ELR (cell line): ENCODE results near the gene AMPH.
A peak's percentile ranks its signal among the peaks of the same experiment; 100 is the strongest.
"Not testable (repeated sequence)": the region's sequence is repeated elsewhere in the genome, so short reads cannot be mapped to it uniquely, and the experiment has no call there.

Experiments
- DNase-seq: peaks from one replicate; pipeline ENCODE4 v3.0.0-alpha.2; 2015; ENCODE audit warnings: low read depth

The AMPH gene

DNA sequence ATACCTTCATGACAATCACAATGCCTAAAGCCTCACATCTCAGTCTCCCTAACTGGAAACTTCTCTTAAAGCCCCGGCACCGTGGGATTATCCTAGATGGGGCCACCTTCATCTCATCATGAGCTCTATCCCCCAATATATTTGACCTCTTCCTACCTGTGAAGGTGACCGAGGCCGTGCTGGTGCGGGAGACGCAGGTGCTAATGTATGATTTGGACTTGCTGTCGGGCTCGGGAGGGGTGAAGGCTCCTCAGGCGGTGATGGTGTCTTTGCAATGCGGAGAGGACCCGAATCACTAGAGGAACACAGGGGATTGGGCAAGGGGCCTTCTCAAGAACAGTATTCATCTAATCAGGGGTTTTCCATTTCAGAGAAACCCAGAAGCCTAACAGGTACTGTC is 168.4 kb downstream of the AMPH start:
- DNase-seq: no peak

GRCh38 chr7:38461887-38462286 is 169.3 kb downstream of the AMPH start:
- DNase-seq: no peak

DNA sequence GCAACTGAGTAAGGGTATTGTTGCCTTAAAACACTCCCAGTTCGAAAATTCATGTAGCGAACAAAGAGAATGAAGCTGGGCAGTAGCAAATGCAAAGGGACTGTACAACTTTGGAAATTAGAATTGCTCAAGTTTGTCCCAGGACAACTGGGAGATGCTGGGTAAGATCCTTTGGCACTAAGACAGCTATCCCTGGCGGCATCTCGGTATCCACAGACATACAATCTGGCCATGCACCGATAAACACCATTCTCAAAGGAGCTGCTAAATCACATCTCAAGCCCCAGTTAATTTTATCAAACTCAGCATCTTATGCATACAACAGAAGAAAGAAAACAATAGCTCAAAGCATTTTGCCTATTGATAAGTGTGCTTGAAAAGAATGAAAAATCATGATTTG is 177.3 kb downstream of the AMPH start:
- DNase-seq: no peak

DNA sequence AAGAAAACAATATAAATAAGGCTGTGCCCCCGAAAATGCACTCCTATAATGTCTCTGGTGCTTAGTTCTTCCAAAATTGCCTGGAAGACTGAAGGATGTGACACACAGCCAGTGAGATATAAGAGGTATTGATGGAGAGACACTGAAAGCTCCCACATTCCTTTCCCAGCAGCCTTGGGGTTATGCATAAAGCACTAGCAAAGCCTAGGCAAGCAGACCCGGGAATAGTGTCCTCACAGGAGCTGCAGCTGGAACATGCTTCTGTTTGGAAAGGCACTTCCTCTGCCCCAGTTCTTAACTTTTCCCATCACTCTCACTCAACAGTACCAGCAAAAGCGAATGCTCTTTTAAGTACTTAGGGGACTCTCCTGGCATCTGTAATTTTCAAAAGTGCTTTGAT is 178.0 kb downstream of the AMPH start:
- DNase-seq: no peak

DNA sequence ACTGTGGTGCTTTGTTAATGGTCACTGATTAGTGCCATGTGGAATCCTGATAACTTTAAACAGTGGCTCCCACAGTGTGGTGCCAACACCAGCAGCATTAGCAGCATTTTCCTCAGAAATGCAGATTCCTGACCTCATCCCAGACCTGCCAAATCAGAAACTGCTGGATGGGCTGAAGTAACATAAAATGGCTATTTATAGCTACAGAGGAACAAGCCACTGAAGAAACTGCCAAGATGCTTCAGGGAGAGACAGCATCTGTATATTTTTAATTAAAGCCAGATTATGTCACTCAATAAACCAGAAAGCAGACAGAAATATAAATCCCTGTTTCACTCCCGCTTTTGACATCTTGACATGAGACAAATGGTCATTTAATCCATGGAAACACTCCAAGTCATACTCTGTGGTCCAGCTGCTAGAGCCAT is 178.5 kb downstream of the AMPH start:
- DNase-seq: no peak

- DNase-seq: peak; percentile 18
Observed at GRCh38 chr7:38451840-38452239, 179.3 kb downstream of the AMPH start.

DNA sequence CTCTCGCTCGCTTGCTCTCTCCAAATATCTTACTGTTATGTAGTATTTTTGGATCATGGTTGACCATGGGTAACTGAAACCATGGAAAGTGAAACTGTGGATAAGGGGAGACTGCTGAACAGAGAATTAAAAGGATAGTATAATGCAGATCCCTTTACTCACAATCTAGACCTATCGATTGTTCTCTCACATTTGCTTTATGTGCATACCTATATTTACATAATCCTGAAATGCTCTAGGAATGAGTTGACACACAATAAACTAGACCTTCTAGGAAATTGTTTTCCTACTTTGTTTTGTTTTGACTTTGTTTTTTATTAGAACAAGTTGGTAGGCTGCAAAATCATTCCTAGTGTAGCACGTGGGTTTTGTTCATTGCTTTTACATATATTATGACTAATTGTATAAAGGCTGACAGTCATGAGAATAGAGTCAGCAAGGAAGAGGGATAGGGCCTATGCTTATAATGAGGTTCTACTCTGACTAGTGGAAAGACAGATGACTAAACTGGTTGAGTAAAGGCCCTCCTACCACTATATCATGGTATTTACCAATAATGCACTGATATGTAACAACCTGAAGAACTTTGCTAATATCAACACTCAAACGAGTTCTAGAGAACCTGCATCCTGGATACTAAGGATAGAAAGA is 182.5 kb downstream of the AMPH start:
- no peak for DNase-seq

DNA sequence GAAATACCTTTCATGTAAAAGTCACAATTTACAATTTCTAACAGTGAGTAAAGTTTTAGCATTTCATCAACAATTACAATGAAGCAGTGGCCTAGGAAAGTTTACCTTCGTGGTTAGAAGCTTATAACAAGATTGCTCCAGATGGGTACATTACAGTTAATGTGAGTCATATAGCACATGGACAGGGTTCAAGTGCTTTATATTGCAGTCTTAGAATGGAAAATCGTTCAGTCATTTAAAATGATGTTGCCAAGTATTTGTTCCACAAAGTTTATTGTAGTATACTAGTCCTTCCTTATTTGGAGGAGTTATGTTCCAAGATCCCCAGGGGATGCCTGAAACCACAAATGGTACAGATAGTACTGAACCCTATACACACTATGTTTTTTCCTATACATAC is 183.1 kb downstream of the AMPH start:
- no peak for DNase-seq

- DNase-seq: no peak
Observed at GRCh38 chr7:38438970-38439369, 192.2 kb downstream of the AMPH start.

- DNase-seq: no peak
Observed at GRCh38 chr7:38432671-38433070, 198.5 kb downstream of the AMPH start.

GRCh38 chr7:38432080-38432479 is 199.1 kb downstream of the AMPH start:
- no peak for DNase-seq

DNA sequence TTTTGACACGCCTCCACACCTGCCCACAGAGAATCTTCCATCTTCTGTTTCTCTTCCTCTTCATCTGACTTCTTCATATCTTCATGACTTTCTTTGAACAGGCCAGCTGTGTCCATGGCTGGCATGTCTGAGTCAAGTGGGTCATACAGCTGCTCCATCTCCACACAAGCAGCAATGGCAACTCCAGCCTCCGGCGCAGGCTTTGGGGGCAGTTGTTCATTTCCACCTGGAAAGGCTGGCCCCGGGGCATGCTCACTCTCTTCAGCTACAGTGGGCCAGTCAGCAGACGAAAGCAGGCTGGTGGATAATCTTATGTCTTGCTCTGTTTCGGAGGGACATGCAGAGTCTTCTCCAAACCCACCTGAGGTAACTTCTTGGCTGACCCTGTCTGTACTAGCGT is 202.1 kb downstream of the AMPH start:
- no peak for DNase-seq

GRCh38 chr7:38428041-38428440 is 203.1 kb downstream of the AMPH start:
- DNase-seq: no peak

DNA sequence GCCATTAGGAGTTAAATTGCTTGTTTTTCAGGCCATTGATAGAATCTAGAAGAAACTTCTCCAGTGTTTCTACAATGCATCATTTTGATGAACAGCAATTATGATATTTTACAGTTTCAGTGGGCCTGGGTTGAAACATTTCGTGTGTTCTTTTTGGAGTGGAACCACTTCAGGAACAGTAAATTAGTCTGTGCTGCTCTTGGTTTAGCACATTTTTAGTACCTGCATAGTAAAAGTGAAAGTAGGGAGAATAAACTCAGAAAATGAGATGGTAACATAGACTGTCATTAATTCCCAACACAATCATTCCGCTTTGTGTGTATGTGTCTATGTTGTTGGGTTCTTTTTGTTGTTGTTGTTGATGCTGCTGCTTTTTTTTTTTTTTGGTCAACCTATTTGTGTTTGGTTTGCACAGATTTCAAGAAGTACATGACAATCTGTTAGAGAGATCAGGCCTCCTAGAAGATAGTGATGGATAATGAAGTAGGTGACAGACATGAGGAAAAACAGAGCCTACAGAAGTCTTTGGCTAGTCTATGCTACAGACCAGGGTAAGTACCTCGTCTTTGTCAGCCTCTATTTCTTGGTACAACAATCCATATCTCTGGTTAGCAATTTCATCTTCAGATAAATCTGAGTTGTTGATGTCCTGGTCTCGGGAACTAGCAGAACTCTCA is 203.8 kb downstream of the AMPH start:
- DNase-seq: no peak

DNA sequence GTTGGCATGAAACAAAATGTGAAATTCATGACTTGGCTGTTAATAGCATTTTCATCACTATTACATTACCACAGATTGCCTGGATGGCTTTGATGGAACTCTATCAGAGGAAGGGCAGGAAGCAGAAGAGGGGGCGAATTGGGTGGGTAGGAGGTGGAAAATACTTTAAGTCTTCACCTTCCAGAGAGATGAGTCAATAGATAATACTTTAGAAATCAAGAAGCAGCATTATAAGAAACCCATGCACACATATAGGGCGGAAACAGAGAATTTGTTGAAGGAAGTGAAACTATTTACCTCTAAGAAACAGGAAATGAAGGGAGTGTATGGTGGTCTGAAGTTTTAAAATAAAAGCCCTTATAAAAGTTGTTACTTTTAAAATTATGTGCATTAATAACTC is 205.7 kb downstream of the AMPH start:
- no peak for DNase-seq

- no peak for DNase-seq
Observed at GRCh38 chr7:38424750-38425463, 206.3 kb downstream of the AMPH start.

DNA sequence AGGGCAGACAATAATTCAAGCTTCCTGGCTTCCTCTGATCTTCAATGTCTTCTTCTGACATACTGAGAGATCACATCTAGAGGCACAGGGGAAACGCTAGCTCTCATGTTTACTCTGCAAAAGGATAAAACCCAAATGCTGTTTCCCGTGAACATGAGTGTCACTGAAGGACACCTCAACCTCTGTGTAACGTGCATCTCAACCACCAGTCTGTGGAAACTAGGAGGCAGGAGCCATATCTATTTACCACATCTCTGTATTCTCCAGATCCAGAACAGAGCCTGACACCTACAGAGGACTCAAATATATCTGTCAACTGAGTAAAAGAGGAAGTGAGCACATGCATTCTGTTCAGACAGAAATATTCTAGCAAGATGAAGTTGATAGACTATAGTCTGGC is 217.4 kb downstream of the AMPH start:
- DNase-seq: no peak

DNA sequence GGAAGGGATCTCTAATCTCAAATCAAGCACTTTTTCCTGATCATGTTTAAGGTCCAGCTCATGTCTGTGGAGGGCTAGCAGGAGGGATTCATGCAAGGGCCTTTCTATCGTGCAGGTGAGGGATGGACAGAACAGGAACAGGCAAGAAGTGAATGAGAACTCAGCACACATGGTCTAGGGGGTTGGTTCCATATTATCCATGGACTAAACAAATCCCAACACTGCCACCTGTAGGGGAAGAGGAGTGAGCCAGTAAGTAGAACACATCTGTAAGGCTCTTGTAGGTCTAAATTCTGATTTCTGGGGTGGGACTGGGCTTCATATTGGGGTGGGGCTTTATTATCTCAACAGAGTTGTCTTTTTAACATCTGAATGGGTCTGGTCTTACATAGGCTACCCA is 219.8 kb downstream of the AMPH start:
- peak; percentile 15 for DNase-seq

DNA sequence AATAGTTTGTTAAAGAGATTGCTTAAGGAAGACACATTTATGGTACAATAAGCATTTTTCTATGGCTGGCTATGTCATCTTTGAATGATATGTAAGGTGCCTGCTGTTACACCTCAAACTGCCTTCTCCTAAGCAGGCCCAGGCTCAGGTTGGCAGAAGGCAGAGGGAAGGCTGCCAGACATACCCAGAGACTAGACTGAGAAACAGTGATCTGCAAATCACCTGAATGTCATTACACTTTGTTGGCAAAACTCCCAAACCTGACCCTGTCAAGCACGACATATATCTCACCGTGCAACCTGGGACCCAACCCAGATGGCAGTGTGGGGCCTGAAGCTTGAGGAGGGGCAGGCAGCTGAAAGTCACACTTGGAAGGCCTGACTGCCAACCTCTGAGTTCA is 221.1 kb downstream of the AMPH start:
- no peak for DNase-seq

DNA sequence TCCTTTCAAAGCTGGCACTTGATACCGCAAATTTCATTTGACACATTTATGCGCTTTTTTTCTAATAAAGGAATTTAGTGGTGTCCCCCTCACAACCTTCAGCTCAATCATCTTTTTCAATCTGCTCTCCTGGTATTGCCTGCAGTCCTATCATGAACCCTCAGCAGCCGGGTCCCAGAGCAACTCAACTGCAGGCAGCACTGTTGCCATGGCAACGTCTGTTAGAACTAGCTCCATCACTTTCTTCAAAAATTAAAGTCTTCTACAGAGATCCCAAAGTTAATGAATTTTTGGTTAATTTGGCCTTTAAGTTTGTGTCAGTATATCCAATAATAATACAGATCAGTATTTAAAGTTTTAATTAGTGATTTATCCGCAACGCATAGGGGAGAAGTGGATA is 221.6 kb downstream of the AMPH start:
- no peak for DNase-seq

- DNase-seq: peak; percentile 56
Observed at GRCh38 chr7:38398725-38399321, 232.3 kb downstream of the AMPH start.

DNA sequence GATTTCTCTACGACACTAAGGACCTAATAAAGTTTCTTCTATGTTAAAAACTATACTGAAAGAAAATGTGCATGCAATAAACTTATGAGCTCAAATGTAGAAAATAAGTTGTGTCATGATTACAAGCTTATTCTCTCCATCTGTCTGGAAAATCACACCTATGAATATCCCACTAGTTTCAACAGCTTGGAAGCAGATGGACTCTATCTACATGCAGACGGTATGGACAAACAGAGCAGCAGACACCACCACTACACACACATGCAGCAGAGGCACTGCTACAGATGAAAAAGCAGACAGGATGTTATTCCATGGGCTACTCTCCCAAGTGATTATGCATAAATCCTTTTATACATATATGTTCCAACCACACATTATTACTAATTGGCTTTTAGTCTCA is 234.3 kb downstream of the AMPH start:
- no peak for DNase-seq

- not testable (repeated sequence) for DNase-seq
Observed at GRCh38 chr7:38395921-38396552, 235.1 kb downstream of the AMPH start.
